NCI-H2107 (cell line): ENCODE results near the gene MYPOP.
"Not testable (repeated sequence)": the region's sequence is repeated elsewhere in the genome, so short reads cannot be mapped to it uniquely, and the experiment has no call there.

Source experiments
- DNase-seq: peaks from one replicate; lab custom pipeline; 2025; lab: John Stamatoyannopoulos, UW

The MYPOP gene

DNA sequence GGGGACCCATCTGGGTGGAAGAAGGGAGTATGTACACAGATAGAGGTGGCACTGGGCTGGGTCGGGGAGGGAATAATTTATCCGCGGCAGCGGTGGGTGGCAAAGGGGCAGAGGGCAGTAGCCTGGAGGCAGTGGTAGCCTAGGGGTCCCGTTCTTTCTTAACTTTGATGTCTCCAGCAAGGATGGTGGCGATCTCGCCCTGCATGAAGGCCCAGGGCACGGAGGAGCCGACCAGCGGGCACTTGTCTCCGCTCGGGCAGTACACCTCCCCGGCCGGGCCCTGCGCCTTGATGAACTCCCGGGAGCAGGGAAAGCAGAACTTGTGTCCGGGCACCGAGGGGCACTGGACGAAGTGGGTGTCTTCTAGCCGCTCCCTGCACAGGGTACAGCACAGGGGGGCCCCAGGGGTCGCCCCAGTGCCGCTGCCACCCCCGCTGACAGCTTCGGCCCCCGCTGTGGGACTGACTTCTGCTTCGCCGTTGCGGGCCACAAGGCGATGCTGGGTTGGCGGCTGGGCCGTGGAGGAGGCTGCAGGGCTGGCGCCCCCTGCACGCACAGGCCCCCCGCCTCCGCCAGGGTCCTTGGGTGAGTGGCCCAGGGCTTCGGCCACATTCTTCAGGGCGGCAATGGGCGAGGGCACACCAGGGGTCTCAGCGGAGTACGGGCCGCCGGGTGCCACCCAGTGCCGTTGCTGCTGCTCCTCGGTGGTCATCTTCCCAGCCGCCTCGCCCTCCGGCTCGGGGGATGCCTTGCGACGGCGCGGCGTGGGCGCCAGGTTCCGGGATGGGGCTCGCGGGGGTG, 18.3 kb downstream of the MYPOP start:
- no peak for DNase-seq

DNA sequence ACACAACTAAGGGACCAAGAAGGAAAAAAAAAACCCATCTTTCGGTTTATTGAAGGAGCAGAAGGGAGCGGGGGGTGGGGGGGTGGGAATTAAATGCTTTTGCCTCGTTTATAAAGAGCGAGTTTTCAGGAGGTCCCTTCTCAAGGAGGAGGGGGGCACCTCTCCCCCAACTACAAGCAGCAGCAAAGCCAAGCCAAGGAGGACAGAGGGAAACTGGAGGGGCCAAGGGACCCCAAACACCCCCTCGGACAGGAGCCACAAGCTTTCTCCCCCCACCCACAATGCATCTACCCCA, 18.9 kb downstream of the MYPOP start:
- no peak for DNase-seq

GRCh38 chr19:45882652-45883585, 19.5 kb downstream of the MYPOP start:
- DNase-seq = peak; percentile 72

DNA sequence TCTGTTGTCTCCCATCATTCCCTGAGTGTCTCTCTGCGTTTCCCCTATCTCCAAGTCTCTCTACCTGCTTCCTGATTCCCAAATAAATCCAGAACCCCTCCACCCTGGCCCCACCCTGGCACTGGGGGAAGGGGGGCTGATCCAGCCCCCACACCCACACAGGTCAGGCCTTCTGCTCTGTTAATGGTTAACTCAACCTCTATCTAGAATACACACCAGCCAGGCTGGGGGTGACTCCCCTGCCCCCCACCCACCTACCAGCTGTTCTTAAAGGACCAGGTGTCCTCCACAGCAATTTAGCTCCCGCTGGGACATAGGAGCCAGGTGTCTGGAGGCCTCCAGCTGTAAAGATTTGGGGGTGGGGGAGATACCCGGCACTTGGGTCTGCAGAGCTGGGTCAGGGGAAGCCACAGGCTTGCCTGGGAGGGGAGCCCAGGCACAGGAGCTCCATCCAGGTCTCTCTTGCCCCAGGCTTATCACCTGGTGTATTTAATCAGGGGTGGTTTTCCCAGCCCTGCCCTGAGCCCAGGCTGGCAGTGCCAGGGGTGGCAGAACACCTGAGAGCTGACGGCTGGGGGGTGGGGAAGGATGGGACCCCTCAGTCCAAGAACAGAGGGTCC, 20.4 kb downstream of the MYPOP start:
- DNase-seq = no peak

DNA sequence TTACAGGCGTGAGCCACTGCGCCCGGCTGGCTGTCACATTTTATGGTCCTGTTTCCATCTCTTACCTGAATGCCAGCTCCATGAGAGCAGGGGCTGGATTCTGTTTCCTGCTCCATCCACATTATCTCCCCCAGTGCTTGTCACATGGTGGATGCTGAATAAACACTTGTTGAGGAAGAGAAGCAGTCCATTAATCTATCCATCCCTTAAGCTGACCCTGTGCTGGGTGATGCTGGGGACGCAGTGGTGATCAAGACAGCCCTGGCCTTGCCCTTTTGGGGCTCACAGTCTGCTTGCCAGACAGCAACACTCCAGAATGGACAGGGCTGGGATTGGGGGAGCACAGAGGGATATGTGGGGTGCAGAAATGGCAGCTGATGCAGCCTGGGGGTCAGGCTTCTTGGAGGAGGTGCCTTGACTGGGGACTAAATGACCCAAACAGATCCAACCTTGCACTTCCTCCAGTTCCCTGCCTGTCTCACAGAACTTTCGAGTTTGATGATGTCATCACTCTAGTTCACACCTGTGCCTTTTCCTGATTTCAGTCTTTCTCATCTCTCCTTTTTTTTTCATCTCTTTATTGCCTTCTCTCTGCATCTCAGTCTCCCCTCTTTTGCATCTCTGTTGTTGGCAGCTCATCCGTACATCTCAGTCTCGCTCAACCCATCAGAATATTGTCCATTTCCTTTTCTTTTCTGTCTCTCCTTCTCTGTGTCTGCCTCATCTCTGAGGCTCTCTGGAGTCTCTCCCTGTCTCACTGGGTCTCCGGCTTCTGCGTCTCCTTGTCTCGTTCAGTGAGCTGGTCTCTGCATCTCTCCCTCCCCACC, 21.1 kb downstream of the MYPOP start:
- no peak for DNase-seq

GRCh38 chr19:45879971-45880370, 22.4 kb downstream of the MYPOP start:
- DNase-seq = no peak

GRCh38 chr19:45879055-45879454, 23.4 kb downstream of the MYPOP start:
- DNase-seq = no peak

- no peak for DNase-seq
These were observed 24.2 kb downstream of the MYPOP start for GRCh38 chr19:45878043-45878794.

DNA sequence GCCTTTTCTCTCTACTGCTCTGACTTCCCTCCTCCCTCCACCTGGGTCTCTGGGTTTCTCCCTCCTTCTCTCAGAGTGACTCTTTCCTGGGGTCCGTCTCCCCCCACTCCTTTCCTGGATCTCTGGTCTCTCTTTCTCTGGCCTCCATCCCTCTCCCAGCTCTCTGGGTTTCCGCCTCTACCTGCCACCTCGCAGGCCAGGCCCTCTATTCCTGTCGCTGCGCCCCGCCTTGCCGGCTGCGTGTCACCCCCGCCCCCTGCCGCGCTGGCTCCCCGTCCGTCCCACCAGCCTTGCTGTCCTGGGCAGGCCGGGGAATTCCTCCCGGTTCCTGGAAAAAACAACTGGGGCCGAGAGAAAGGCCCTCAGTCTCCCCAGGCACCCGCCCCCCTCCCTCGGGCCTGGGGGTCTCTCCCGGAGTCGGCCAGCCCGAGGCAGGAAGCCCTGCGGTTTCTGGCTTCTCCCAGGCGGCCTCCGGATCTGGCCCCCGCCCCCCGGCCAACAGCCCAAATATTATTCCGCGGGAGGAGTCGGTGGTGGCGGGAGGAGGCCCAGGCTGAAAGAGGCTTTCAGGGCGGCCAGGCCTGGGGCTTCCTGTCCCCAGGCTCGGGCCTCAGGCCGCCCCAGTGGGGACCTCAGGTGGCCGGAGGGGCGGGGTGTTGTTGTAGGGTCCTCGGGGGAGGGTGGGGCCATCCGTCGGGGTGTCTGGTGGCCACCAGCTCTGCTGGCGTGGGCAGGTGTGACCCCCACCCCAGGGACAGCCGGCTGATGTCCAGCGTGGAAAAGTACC, 25.8 kb downstream of the MYPOP start:
- DNase-seq = no peak

DNA sequence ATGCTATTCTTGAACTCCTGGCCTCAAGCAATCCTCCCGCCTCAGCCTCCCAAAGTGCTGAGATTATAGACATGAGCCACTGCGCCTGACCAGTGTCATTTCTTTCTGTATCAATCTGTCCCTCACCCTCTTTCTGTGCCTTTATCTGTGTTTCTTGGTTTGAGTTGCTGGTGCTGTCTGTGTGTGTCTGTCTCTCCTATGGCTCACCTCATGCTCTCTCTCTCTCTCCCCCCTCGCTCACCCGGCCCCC, 26.3 kb downstream of the MYPOP start:
- no peak for DNase-seq

GRCh38 chr19:45874620-45874966, 27.8 kb downstream of the MYPOP start:
- no peak for DNase-seq

GRCh38 chr19:45873219-45873772, 29.1 kb downstream of the MYPOP start:
- no peak for DNase-seq

DNA sequence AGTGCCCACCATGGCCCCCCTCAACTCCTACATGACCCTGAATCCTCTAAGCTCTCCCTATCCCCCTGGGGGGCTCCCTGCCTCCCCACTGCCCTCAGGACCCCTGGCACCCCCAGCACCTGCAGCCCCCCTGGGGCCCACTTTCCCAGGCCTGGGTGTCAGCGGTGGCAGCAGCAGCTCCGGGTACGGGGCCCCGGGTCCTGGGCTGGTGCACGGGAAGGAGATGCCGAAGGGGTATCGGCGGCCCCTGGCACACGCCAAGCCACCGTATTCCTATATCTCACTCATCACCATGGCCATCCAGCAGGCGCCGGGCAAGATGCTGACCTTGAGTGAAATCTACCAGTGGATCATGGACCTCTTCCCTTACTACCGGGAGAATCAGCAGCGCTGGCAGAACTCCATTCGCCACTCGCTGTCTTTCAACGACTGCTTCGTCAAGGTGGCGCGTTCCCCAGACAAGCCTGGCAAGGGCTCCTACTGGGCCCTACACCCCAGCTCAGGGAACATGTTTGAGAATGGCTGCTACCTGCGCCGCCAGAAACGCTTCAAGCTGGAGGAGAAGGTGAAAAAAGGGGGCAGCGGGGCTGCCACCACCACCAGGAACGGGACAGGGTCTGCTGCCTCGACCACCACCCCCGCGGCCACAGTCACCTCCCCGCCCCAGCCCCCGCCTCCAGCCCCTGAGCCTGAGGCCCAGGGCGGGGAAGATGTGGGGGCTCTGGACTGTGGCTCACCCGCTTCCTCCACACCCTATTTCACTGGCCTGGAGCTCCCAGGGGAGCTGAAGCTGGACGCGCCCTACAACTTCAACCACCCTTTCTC, 30.1 kb downstream of the MYPOP start:
- no peak for DNase-seq

DNA sequence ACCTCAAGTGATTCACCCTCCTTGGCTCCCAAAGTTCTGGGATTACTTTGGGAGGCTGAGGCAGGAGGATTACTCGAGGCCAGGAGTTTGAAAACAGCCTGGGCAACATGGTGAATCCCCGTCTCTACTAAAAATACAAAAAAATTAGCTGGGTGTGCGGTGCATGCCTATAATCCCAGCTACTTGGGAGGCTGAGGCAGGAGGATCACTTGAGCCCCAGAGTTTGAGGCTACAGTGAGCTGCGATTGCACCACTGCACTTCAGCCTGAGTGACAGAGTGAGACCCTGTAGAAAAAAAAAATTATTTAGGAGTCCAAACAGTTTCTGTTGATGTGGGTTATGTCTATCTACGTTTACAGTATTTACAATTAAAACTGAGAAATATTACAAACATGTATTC, 31.6 kb downstream of the MYPOP start:
- DNase-seq = no peak

- DNase-seq = not testable (repeated sequence)
These were observed 35.2 kb downstream of the MYPOP start for GRCh38 chr19:45867241-45867640.

- no peak for DNase-seq
These were observed 35.8 kb downstream of the MYPOP start for GRCh38 chr19:45866400-45867176.

GRCh38 chr19:45865269-45865948, 37.0 kb downstream of the MYPOP start:
- no peak for DNase-seq

GRCh38 chr19:45864629-45865082, 37.8 kb downstream of the MYPOP start:
- DNase-seq = no peak
